ENCODE measurements around the gene ATP2C2. TPM values are rescaled to one million over a fixed set of nuclear protein-coding genes. Genes with fewer than 3 reads are reported as not detected.

Gene ATP2C2
- total and polyA plus RNA-seq, 7 experiments from 2014 or later, result 0.20 TPM; not detected in 6

- H3K27me3 Mint-ChIP-seq, result no peaks in the 10 kb centered on the region
- H3K27ac Mint-ChIP-seq, result peak overlapping the region in 6 of 9 donors; percentile 54 to 90 (median 86)
- peaks cover 0 to 1% (median 0%) of the 10 kb centered on the region in 11 donors for H3K9me3 Mint-ChIP-seq
- H3K4me3 Mint-ChIP-seq, result peak overlapping the region in 5 of 10 donors; percentile 14 to 72 (median 64)
- CTCF ChIA-PET, result interaction anchor here (0.8 to 11.4 kb wide), 8 partner anchors 88 to 230 kb away, joined by 3 to 129 read pairs (median 12); partner anchors contain the start of gene COTL1
- POLR2A ChIA-PET, result interaction anchor here (0.6 to 5.5 kb wide), 11 partner anchors 36 to 177 kb away, joined by 3 to 38 read pairs (median 3); partner anchors contain the start of gene COTL1
- Histone ChIP-seq H3K36me3 (ENCODE audit: control insufficient read depth in 2 of 3, insufficient read depth in 3 of 3, low read length in 3 of 3) (no peaks in the 10 kb centered on the region), H3K27me3 (ENCODE audit: control insufficient read depth in 2 of 2, insufficient read depth in 2 of 2, low read length in 2 of 2) (no peaks in the 10 kb centered on the region), H3K4me1 (ENCODE audit: control insufficient read depth in 2 of 2, insufficient read depth in 2 of 2, low read length in 2 of 2) (peaks cover 49 to 75% of the 10 kb centered on the region in 2 donors), H3K4me3 (ENCODE audit: low read length) (no peak overlapping the region), H3K9me3 (ENCODE audit: control insufficient read depth in 2 of 3, low read length in 3 of 3) (no peaks in the 10 kb centered on the region), H3K27ac (ENCODE audit: low read depth, low read length) (peak overlapping the region; percentile 6)
- peaks cover 0 to 15% (median 0%) of the 10 kb centered on the region in 5 donors for H3K36me3 Mint-ChIP-seq
- no peak for ATAC-seq
- peaks cover 45 to 80% (median 74%) of the 10 kb centered on the region in 7 donors for H3K4me1 Mint-ChIP-seq
- no peak for DNase-seq
- intact Hi-C loops (cut with micrococcal nuclease), result loop anchor here (5.0 to 10.0 kb wide), 6 partner anchors 308 to 702 kb away; partner anchors contain the start of genes TAF1C (in 2 of the 2), CRISPLD2 (in 1 of the 2), HSBP1 (in 1 of the 2) and KIAA0513 (in 1 of the 2)
Observed at GRCh38 chr16:84509032-84509950, 141.0 kb downstream of the ATP2C2 start.

- intact Hi-C loops (cut with micrococcal nuclease), result loop anchor here (1.0 to 10.0 kb wide), 9 partner anchors 38 to 1044 kb away; partner anchors contain the start of gene COTL1 (in 2 of the 2)
- DNase-seq (peak; percentile 55 to 88 (median 79)), ATAC-seq (peak; percentile 62)
- peaks cover 48 to 79% (median 74%) of the 10 kb centered on the region in 7 donors for H3K4me1 Mint-ChIP-seq
- peak overlapping the region in 9 of 10 donors; percentile 11 to 71 (median 62) for H3K4me3 Mint-ChIP-seq
- POLR2A ChIA-PET, result interaction anchor here (0.7 to 11.8 kb wide), 14 partner anchors 13 to 219 kb away, joined by 3 to 96 read pairs (median 5); partner anchors contain the start of gene COTL1
- Histone ChIP-seq H3K27ac (ENCODE audit: low read depth, low read length) (no peak overlapping the region), H3K36me3 (ENCODE audit: control insufficient read depth in 2 of 3, insufficient read depth in 3 of 3, low read length in 3 of 3) (no peaks in the 10 kb centered on the region), H3K4me1 (ENCODE audit: control insufficient read depth in 2 of 2, insufficient read depth in 2 of 2, low read length in 2 of 2) (peaks cover 53 to 77% of the 10 kb centered on the region in 2 donors), H3K4me3 (ENCODE audit: low read length) (no peak overlapping the region), H3K9me3 (ENCODE audit: control insufficient read depth in 2 of 3, low read length in 3 of 3) (no peaks in the 10 kb centered on the region), H3K27me3 (ENCODE audit: control insufficient read depth in 2 of 2, insufficient read depth in 2 of 2, low read length in 2 of 2) (no peaks in the 10 kb centered on the region)
- peak overlapping the region; percentile 55 to 94 (median 82) for H3K27ac Mint-ChIP-seq
- H3K27me3 Mint-ChIP-seq, result no peaks in the 10 kb centered on the region
- peaks cover 0 to 23% (median 0%) of the 10 kb centered on the region in 5 donors for H3K36me3 Mint-ChIP-seq
- CTCF ChIA-PET, result interaction anchor here (0.5 to 11.4 kb wide), 20 partner anchors 10 to 1308 kb away, joined by 3 to 129 read pairs (median 4); partner anchors contain the start of gene COTL1
- peaks cover 0 to 1% (median 0%) of the 10 kb centered on the region in 11 donors for H3K9me3 Mint-ChIP-seq
Observed at GRCh38 chr16:84511180-84511800, 143.0 kb downstream of the ATP2C2 start.

DNA sequence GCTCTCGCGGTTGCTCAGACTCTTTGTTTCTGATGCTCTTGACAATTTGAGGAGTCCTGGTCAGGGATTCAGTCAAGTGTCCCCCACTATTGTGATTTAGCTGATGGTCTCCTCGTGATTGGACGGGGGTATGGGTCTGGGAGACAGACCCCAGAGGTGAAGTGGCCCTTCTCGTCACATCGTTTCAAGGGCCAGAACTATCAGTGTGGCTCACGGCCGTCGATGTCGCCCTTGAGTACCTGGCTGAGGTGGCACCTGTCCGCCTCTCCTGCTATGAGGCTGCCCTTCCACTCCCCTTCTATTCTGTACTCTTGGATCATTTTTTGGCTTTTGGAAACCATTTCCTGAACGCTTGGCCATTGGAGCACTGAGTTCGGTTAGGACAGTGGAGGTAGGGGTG lies 143.5 kb downstream of the ATP2C2 start:
- no peaks in the 10 kb centered on the region for H3K27me3 Mint-ChIP-seq
- no peaks in the 10 kb centered on the region for H3K9me3 ChIP-seq (ENCODE audit: control insufficient read depth in 2 of 3, low read length in 3 of 3)
- no peak for ATAC-seq
- H3K4me1 Mint-ChIP-seq, result peaks cover 44 to 81% (median 75%) of the 10 kb centered on the region in 7 donors
- H3K27ac Mint-ChIP-seq, result peak overlapping the region; percentile 55 to 94 (median 82)
- intact Hi-C loops (cut with micrococcal nuclease), result loop anchor here (1.0 to 10.0 kb wide), 9 partner anchors 37 to 1043 kb away; partner anchors contain the start of gene COTL1 (in 2 of the 2)
- H3K27ac ChIP-seq (ENCODE audit: low read depth, low read length), result no peak overlapping the region
- H3K36me3 ChIP-seq (ENCODE audit: control insufficient read depth in 2 of 3, insufficient read depth in 3 of 3, low read length in 3 of 3), result no peaks in the 10 kb centered on the region
- H3K36me3 Mint-ChIP-seq, result peaks cover 0 to 28% (median 0%) of the 10 kb centered on the region in 5 donors
- peak overlapping the region in 6 of 10 donors; percentile 11 to 67 (median 62) for H3K4me3 Mint-ChIP-seq
- H3K4me1 ChIP-seq (ENCODE audit: control insufficient read depth in 2 of 2, insufficient read depth in 2 of 2, low read length in 2 of 2), result peaks cover 57 to 77% of the 10 kb centered on the region in 2 donors
- peaks cover 0 to 1% (median 0%) of the 10 kb centered on the region in 11 donors for H3K9me3 Mint-ChIP-seq
- no peaks in the 10 kb centered on the region for H3K27me3 ChIP-seq (ENCODE audit: control insufficient read depth in 2 of 2, insufficient read depth in 2 of 2, low read length in 2 of 2)
- DNase-seq, result no peak
- ChIA-PET POLR2A (interaction anchor here (1.3 to 11.8 kb wide), 6 partner anchors 37 to 110 kb away, joined by 4 to 96 read pairs (median 12); partner anchors contain the start of gene COTL1), CTCF (interaction anchor here (0.7 to 11.4 kb wide), 11 partner anchors 35 to 226 kb away, joined by 3 to 129 read pairs (median 5); partner anchors contain the start of gene COTL1)
- no peak overlapping the region for H3K4me3 ChIP-seq (ENCODE audit: low read length)

DNA sequence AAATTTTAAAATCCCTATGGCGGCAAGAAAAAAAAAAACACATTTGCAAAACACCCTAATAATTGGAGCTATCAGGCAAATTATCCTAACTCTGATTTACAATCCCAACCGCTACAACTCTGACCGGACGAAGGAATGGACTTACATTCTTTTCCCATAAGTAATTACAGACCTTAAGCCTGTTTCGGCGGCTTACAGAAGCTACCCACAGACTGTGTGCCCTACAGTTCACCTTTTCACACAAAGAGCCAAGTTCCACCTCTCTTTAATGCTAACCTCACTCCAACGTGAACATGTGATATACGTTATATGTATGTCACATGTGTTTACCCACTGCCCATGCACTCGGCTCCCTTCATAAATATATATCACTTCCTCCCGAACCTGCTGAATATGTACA lies 144.8 kb downstream of the ATP2C2 start:
- no peak for ATAC-seq
- DNase-seq, result no peak
- H3K27me3 ChIP-seq (ENCODE audit: control insufficient read depth in 2 of 2, insufficient read depth in 2 of 2, low read length in 2 of 2), result no peaks in the 10 kb centered on the region
- Mint-ChIP-seq H3K9me3 (peaks cover 0 to 1% (median 0%) of the 10 kb centered on the region in 11 donors), H3K27ac (peak overlapping the region; percentile 93 to 99 (median 96)), H3K36me3 (peaks cover 0 to 34% (median 0%) of the 10 kb centered on the region in 5 donors), H3K4me1 (peaks cover 49 to 79% (median 73%) of the 10 kb centered on the region in 7 donors), H3K4me3 (peak overlapping the region; percentile 4 to 78 (median 62)), H3K27me3 (no peaks in the 10 kb centered on the region)
- POLR2A ChIA-PET, result interaction anchor here (0.6 to 11.8 kb wide), 17 partner anchors 8 to 249 kb away, joined by 3 to 96 read pairs (median 4); partner anchors contain the start of genes COTL1 and MEAK7
- H3K4me1 ChIP-seq (ENCODE audit: control insufficient read depth in 2 of 2, insufficient read depth in 2 of 2, low read length in 2 of 2), result peaks cover 63 to 76% of the 10 kb centered on the region in 2 donors
- H3K9me3 ChIP-seq (ENCODE audit: control insufficient read depth in 2 of 3, low read length in 3 of 3), result no peaks in the 10 kb centered on the region
- peak overlapping the region; percentile 73 for H3K27ac ChIP-seq (ENCODE audit: low read depth, low read length)
- intact Hi-C loops (cut with micrococcal nuclease), result loop anchor here in 1 of 2 donors (10.0 kb wide), 2 partner anchors 792 to 1042 kb away; no protein-coding TSS in a partner anchor
- H3K36me3 ChIP-seq (ENCODE audit: control insufficient read depth in 2 of 3, insufficient read depth in 3 of 3, low read length in 3 of 3), result no peaks in the 10 kb centered on the region
- CTCF ChIA-PET, result interaction anchor here (0.6 to 11.4 kb wide), 15 partner anchors 34 to 257 kb away, joined by 3 to 129 read pairs (median 4); partner anchors contain the start of gene COTL1
- H3K4me3 ChIP-seq (ENCODE audit: low read length), result no peak overlapping the region

DNA sequence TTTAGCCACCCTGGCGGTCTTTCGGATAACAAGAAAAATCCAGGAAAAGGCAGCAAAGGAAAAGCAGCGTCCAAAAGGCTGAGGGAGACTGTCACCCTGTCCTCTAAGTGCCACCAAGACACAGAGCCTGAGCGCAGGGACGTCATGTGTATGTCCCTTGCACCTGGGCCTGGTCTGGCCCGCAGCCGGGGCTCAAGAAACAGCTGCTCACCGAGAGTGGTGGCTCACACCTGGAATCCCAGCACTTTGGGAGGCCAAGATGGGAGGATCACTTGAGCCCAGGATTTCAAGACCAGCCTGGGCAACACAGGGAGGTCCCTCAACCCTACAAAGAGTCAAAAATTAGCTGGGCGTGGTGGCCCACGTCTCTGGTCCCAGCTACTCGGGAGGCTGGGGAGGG lies 145.3 kb downstream of the ATP2C2 start:
- peaks cover 47 to 79% (median 71%) of the 10 kb centered on the region in 7 donors for H3K4me1 Mint-ChIP-seq
- no peaks in the 10 kb centered on the region for H3K9me3 ChIP-seq (ENCODE audit: control insufficient read depth in 2 of 3, low read length in 3 of 3)
- intact Hi-C loops (cut with micrococcal nuclease), result loop anchor here (1.0 to 10.0 kb wide), 4 partner anchors 41 to 1041 kb away; no protein-coding TSS in a partner anchor
- H3K4me3 ChIP-seq (ENCODE audit: low read length), result no peak overlapping the region
- no peaks in the 10 kb centered on the region for H3K27me3 Mint-ChIP-seq
- DNase-seq (no peak), ATAC-seq (no peak)
- H3K36me3 ChIP-seq (ENCODE audit: control insufficient read depth in 2 of 3, insufficient read depth in 3 of 3, low read length in 3 of 3), result no peaks in the 10 kb centered on the region
- no peaks in the 10 kb centered on the region for H3K27me3 ChIP-seq (ENCODE audit: control insufficient read depth in 2 of 2, insufficient read depth in 2 of 2, low read length in 2 of 2)
- peaks cover 0 to 33% (median 0%) of the 10 kb centered on the region in 5 donors for H3K36me3 Mint-ChIP-seq
- POLR2A ChIA-PET, result interaction anchor here (0.6 to 11.8 kb wide), 17 partner anchors 8 to 248 kb away, joined by 3 to 96 read pairs (median 6); partner anchors contain the start of genes COTL1 and MEAK7
- peak overlapping the region; percentile 73 for H3K27ac ChIP-seq (ENCODE audit: low read depth, low read length)
- H3K9me3 Mint-ChIP-seq, result peaks cover 0 to 1% (median 0%) of the 10 kb centered on the region in 11 donors
- peaks cover 66 to 74% of the 10 kb centered on the region in 2 donors for H3K4me1 ChIP-seq (ENCODE audit: control insufficient read depth in 2 of 2, insufficient read depth in 2 of 2, low read length in 2 of 2)
- H3K27ac Mint-ChIP-seq, result peak overlapping the region; percentile 93 to 99 (median 96)
- CTCF ChIA-PET, result interaction anchor here (0.6 to 11.4 kb wide), 9 partner anchors 37 to 257 kb away, joined by 3 to 129 read pairs (median 4); no protein-coding TSS in a partner anchor
- peak overlapping the region in 9 of 10 donors; percentile 55 to 86 (median 70) for H3K4me3 Mint-ChIP-seq

All from naive thymus-derived CD4-positive, alpha-beta T cell (primary cell).